Upper lobe of left lung (tissue), 4 donors: ENCODE measurements around the gene LTBP2.

Source experiments
- CTCF ChIP-seq, 6 experiments: fragments of 450-650 bp in 4 of 6; fragments of 200-600 bp in 2 of 6; sonication (generic) in 2 of 6; IDR thresholded peaks; one replicate each; pipeline ENCODE4 v1.5.1; 2016 to 2019; ENCODE audit warnings: antibody characterized with exemption in 6 of 6
- EP300 ChIP-seq, 4 donors: sonication (generic); formaldehyde crosslinking; IDR thresholded peaks; one replicate each; pipeline ENCODE4 v1.5.1; 2017; ENCODE audit warnings: antibody characterized with exemption in 4 of 4, control low read depth in 2 of 4

GRCh38 chr14:74528406-74528805 is 83.6 kb downstream of the LTBP2 start:
- TF ChIP-seq EP300 (IDR thresholded peaks at IDR 0.05) (no peak), CTCF (IDR thresholded peaks at IDR 0.05) (no peak)
